Naive B cell (primary cell): ENCODE measurements around the gene AQP7. TPM values are rescaled to one million over a fixed set of nuclear protein-coding genes. Genes with fewer than 3 reads are reported as not detected.

Experiments
- polyA plus RNA-seq, 6 donors: library from polyadenylated mRNA; unstranded; fragments of 300-500 nt; fragmentation: Illumina TruSeq; gene quantifications; one replicate each; pipeline ENCODE4 v1.2.3, GENCODE V29; 2021; ENCODE audit warnings: low read depth in 6 of 6

AQP7 gene
- polyA plus RNA-seq, 6 donors from 2014 or later = not detected

Other genes starting within 250 kb of the AQP7 start
- 100 to 1,000 TPM in 1 of 6 donors, 10 to 100 TPM in 5; 30.4 to 112 (median 72.8) TPM for gene B4GALT1, start 235.2 kb downstream of the AQP7 start, polyA plus RNA-seq
- gene SPINK4, start 162.4 kb downstream of the AQP7 start, polyA plus RNA-seq = not detected
- 10 to 100 TPM; 45.7 to 85.6 (median 73.2) TPM for gene BAG1, start 137.9 kb downstream of the AQP7 start, polyA plus RNA-seq
- gene CHMP5, start 137.5 kb downstream of the AQP7 start, polyA plus RNA-seq = 10 to 100 TPM; 41.6 to 76.4 (median 54.2) TPM
- 10 to 100 TPM; 25.7 to 59.9 (median 41.2) TPM for gene NFX1, start 112.1 kb downstream of the AQP7 start, polyA plus RNA-seq
- gene AQP3, start 45.0 kb upstream of the AQP7 start, polyA plus RNA-seq = 1 to 10 TPM in 3 of 6 donors, under 1 TPM in 3; 0.18 to 1.9 (median 0.94) TPM
- 10 to 100 TPM in 5 of 6 donors, 1 to 10 TPM in 1; 5.7 to 23.9 (median 11.4) TPM for gene NOL6, start 71.4 kb upstream of the AQP7 start, polyA plus RNA-seq
- gene ANKRD18B, start 121.7 kb upstream of the AQP7 start, polyA plus RNA-seq = not detected